GM21737 (cell line): ENCODE measurements around the gene WWOX.
"Not testable (repeated sequence)": the region's sequence is repeated elsewhere in the genome, so short reads cannot be mapped to it uniquely, and the experiment has no call there.

ENCODE experiments used
- ATAC-seq: cut with Tn5 transposase; IDR thresholded peaks from one replicate; pipeline ENCODE4 v1.9.1; 2021; ENCODE audit warnings: mild to moderate bottlenecking, moderate library complexity; ENCODE audit not compliant: unreplicated experiment

Gene WWOX

GRCh38 chr16:78099271-78100111, at the start of gene WWOX:
Gene WWOX (plus strand): TSS chr16:78099654.
- peak; percentile 96 for ATAC-seq

GRCh38 chr16:78050734-78051400, 48.6 kb upstream of the WWOX start:
- ATAC-seq, result no peak

- ATAC-seq, result no peak
Measured at GRCh38 chr16:78057803-78058564, 41.5 kb upstream of the WWOX start.

GRCh38 chr16:78059806-78060205, 39.6 kb upstream of the WWOX start:
- ATAC-seq, result not testable (repeated sequence)

GRCh38 chr16:78060295-78060694, 39.2 kb upstream of the WWOX start:
- ATAC-seq, result no peak

- no peak for ATAC-seq
Measured at GRCh38 chr16:78060809-78061208, 38.6 kb upstream of the WWOX start.

- no peak for ATAC-seq
Measured at GRCh38 chr16:78065319-78065718, 34.1 kb upstream of the WWOX start.

- no peak for ATAC-seq
Measured at GRCh38 chr16:78069913-78070312, 29.5 kb upstream of the WWOX start.

- no peak for ATAC-seq
Measured at GRCh38 chr16:78072275-78072674, 27.2 kb upstream of the WWOX start.

- no peak for ATAC-seq
Measured at GRCh38 chr16:78075800-78076199, 23.7 kb upstream of the WWOX start.

- no peak for ATAC-seq
Measured at GRCh38 chr16:78081341-78081740, 18.1 kb upstream of the WWOX start.

- no peak for ATAC-seq
Measured at GRCh38 chr16:78091419-78091818, 8.0 kb upstream of the WWOX start.

- no peak for ATAC-seq
Measured at GRCh38 chr16:78092758-78093157, 6.7 kb upstream of the WWOX start.

- ATAC-seq, result no peak
Measured at GRCh38 chr16:78094166-78094565, 5.3 kb upstream of the WWOX start.

- ATAC-seq, result no peak
Measured at GRCh38 chr16:78094998-78095397, 4.5 kb upstream of the WWOX start.

GRCh38 chr16:78096386-78096785, 3.1 kb upstream of the WWOX start:
- ATAC-seq, result no peak

GRCh38 chr16:78097548-78097947, 1.9 kb upstream of the WWOX start:
- ATAC-seq, result no peak

- no peak for ATAC-seq
Measured at GRCh38 chr16:78098087-78098486, 1.4 kb upstream of the WWOX start.

- ATAC-seq, result no peak
Measured at GRCh38 chr16:78098595-78099270, 721 bp upstream of the WWOX start.

GRCh38 chr16:78100112-78100467, 636 bp downstream of the WWOX start:
- peak; percentile 34 for ATAC-seq

- ATAC-seq, result no peak
Measured at GRCh38 chr16:78102122-78102660, 2.7 kb downstream of the WWOX start.
